Measurements from ENCODE around the gene PTGES2.

The PTGES2 gene

GRCh38 chr9:128121466-128121810 lies 6.1 kb downstream of the PTGES2 start:
- Histone ChIP-seq H3K27me3 (ENCODE audit: control insufficient read depth, insufficient read depth, low read length) (no peaks in the 10 kb centered on the region), H3K9ac (ENCODE audit: low read length) (no peak overlapping the region), H3K27ac (ENCODE audit: low read length) (no peak overlapping the region), H3K4me3 (ENCODE audit: low read length) (no peak overlapping the region), H3K9me3 (ENCODE audit: control insufficient read depth, low read depth, low read length) (no peaks in the 10 kb centered on the region), H3K4me1 (ENCODE audit: control insufficient read depth, low read depth, low read length) (peaks cover 14% of the 10 kb centered on the region), H3K36me3 (ENCODE audit: control insufficient read depth, low read depth, low read length) (peaks cover 23% of the 10 kb centered on the region)

GRCh38 chr9:128120741-128121465 lies 6.6 kb downstream of the PTGES2 start:
- Histone ChIP-seq H3K27ac (ENCODE audit: low read length) (no peak overlapping the region), H3K27me3 (ENCODE audit: control insufficient read depth, insufficient read depth, low read length) (no peaks in the 10 kb centered on the region), H3K9ac (ENCODE audit: low read length) (no peak overlapping the region), H3K36me3 (ENCODE audit: control insufficient read depth, low read depth, low read length) (peaks cover 23% of the 10 kb centered on the region), H3K4me1 (ENCODE audit: control insufficient read depth, low read depth, low read length) (peaks cover 10% of the 10 kb centered on the region), H3K9me3 (ENCODE audit: control insufficient read depth, low read depth, low read length) (no peaks in the 10 kb centered on the region), H3K4me3 (ENCODE audit: low read length) (no peak overlapping the region)

GRCh38 chr9:128120061-128120740 lies 7.3 kb downstream of the PTGES2 start:
- H3K36me3 ChIP-seq (ENCODE audit: control insufficient read depth, low read depth, low read length), result peaks cover 23% of the 10 kb centered on the region

GRCh38 chr9:128118971-128119665 lies 8.4 kb downstream of the PTGES2 start:
- Histone ChIP-seq H3K27me3 (ENCODE audit: control insufficient read depth, insufficient read depth, low read length) (no peaks in the 10 kb centered on the region), H3K9ac (ENCODE audit: low read length) (no peak overlapping the region), H3K36me3 (ENCODE audit: control insufficient read depth, low read depth, low read length) (peaks cover 23% of the 10 kb centered on the region), H3K4me1 (ENCODE audit: control insufficient read depth, low read depth, low read length) (peaks cover 9% of the 10 kb centered on the region), H3K4me3 (ENCODE audit: low read length) (no peak overlapping the region), H3K27ac (ENCODE audit: low read length) (no peak overlapping the region), H3K9me3 (ENCODE audit: control insufficient read depth, low read depth, low read length) (no peaks in the 10 kb centered on the region)

More at GRCh38 chr9:128120061-128120740, 7.3 kb downstream of the PTGES2 start:
- H3K9ac ChIP-seq (ENCODE audit: low read length), result no peak overlapping the region
- no peaks in the 10 kb centered on the region for H3K27me3 ChIP-seq (ENCODE audit: control insufficient read depth, insufficient read depth, low read length)
- H3K9me3 ChIP-seq (ENCODE audit: control insufficient read depth, low read depth, low read length), result no peaks in the 10 kb centered on the region
- H3K27ac ChIP-seq (ENCODE audit: low read length), result no peak overlapping the region
- H3K4me3 ChIP-seq (ENCODE audit: low read length), result no peak overlapping the region
- peaks cover 9% of the 10 kb centered on the region for H3K4me1 ChIP-seq (ENCODE audit: control insufficient read depth, low read depth, low read length)

- H3K27me3 ChIP-seq (ENCODE audit: control insufficient read depth, insufficient read depth, low read length), result no peaks in the 10 kb centered on the region
- no peak overlapping the region for H3K27ac ChIP-seq (ENCODE audit: low read length)
- H3K4me3 ChIP-seq (ENCODE audit: low read length), result peak overlapping the region; percentile 35
- no peak overlapping the region for H3K9ac ChIP-seq (ENCODE audit: low read length)
- H3K36me3 ChIP-seq (ENCODE audit: control insufficient read depth, low read depth, low read length), result peaks cover 19% of the 10 kb centered on the region
- no peaks in the 10 kb centered on the region for H3K9me3 ChIP-seq (ENCODE audit: control insufficient read depth, low read depth, low read length)
- peaks cover 9% of the 10 kb centered on the region for H3K4me1 ChIP-seq (ENCODE audit: control insufficient read depth, low read depth, low read length)
Measured at GRCh38 chr9:128118472-128118857, 9.1 kb downstream of the PTGES2 start.

GRCh38 chr9:128117613-128118471 lies 9.7 kb downstream of the PTGES2 start:
- H3K9me3 ChIP-seq (ENCODE audit: control insufficient read depth, low read depth, low read length), result no peaks in the 10 kb centered on the region
- peaks cover 13% of the 10 kb centered on the region for H3K36me3 ChIP-seq (ENCODE audit: control insufficient read depth, low read depth, low read length)
- H3K27me3 ChIP-seq (ENCODE audit: control insufficient read depth, insufficient read depth, low read length), result no peaks in the 10 kb centered on the region
- peaks cover 9% of the 10 kb centered on the region for H3K4me1 ChIP-seq (ENCODE audit: control insufficient read depth, low read depth, low read length)
- no peak overlapping the region for H3K9ac ChIP-seq (ENCODE audit: low read length)
- peak overlapping the region; percentile 35 for H3K4me3 ChIP-seq (ENCODE audit: low read length)
- H3K27ac ChIP-seq (ENCODE audit: low read length), result no peak overlapping the region

- Histone ChIP-seq H3K4me1 (ENCODE audit: control insufficient read depth, low read depth, low read length) (peaks cover 9% of the 10 kb centered on the region), H3K4me3 (ENCODE audit: low read length) (no peak overlapping the region), H3K36me3 (ENCODE audit: control insufficient read depth, low read depth, low read length) (peaks cover under 1% of the 10 kb centered on the region), H3K27ac (ENCODE audit: low read length) (no peak overlapping the region), H3K27me3 (ENCODE audit: control insufficient read depth, insufficient read depth, low read length) (no peaks in the 10 kb centered on the region), H3K9me3 (ENCODE audit: control insufficient read depth, low read depth, low read length) (no peaks in the 10 kb centered on the region), H3K9ac (ENCODE audit: low read length) (no peak overlapping the region)
Measured at GRCh38 chr9:128116104-128117083, 11.1 kb downstream of the PTGES2 start.

- Histone ChIP-seq H3K4me1 (ENCODE audit: control insufficient read depth, low read depth, low read length) (peaks cover 9% of the 10 kb centered on the region), H3K9ac (ENCODE audit: low read length) (no peak overlapping the region), H3K27me3 (ENCODE audit: control insufficient read depth, insufficient read depth, low read length) (no peaks in the 10 kb centered on the region), H3K36me3 (ENCODE audit: control insufficient read depth, low read depth, low read length) (no peaks in the 10 kb centered on the region), H3K27ac (ENCODE audit: low read length) (no peak overlapping the region), H3K4me3 (ENCODE audit: low read length) (no peak overlapping the region), H3K9me3 (ENCODE audit: control insufficient read depth, low read depth, low read length) (no peaks in the 10 kb centered on the region)
Measured at GRCh38 chr9:128115187-128116103, 12.1 kb downstream of the PTGES2 start.

- Histone ChIP-seq H3K9ac (ENCODE audit: low read length) (no peak overlapping the region), H3K36me3 (ENCODE audit: control insufficient read depth, low read depth, low read length) (peaks cover 3% of the 10 kb centered on the region), H3K9me3 (ENCODE audit: control insufficient read depth, low read depth, low read length) (no peaks in the 10 kb centered on the region), H3K4me1 (ENCODE audit: control insufficient read depth, low read depth, low read length) (peaks cover 9% of the 10 kb centered on the region), H3K27me3 (ENCODE audit: control insufficient read depth, insufficient read depth, low read length) (no peaks in the 10 kb centered on the region), H3K4me3 (ENCODE audit: low read length) (no peak overlapping the region), H3K27ac (ENCODE audit: low read length) (no peak overlapping the region)
Measured at GRCh38 chr9:128114326-128115186, 13.0 kb downstream of the PTGES2 start.

All from iPS-18a (cell line).